ENCODE results near the gene SEL1L2. TPM values are rescaled to one million over a fixed set of nuclear protein-coding genes. Genes with fewer than 3 reads are reported as not detected.

The SEL1L2 gene
- total RNA-seq, 2 experiments from 2014 or later: not detected

DNA sequence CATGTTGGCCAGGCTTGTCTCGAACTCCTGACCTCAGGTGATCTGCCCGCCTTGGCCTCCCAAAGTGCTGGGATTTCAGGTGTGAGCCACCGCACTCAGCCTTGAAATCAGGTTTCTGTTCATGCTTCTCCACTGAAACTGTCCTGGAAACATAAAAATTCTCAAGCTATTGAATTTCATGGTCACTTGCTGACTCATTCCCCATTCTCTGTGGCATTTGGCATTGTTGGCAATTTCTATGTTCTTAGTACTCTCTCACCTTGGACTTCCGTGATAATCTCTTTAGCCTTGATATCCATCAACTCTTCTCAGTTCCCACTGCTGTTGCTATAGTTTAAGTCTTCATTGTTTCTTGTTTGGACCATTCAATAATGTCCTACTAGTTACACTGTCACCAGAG, 6.2 kb downstream of the SEL1L2 start:
- Mint-ChIP-seq H3K9me3 (peaks cover 2% of the 10 kb centered on the region), H3K4me1 (no peaks in the 10 kb centered on the region), H3K27ac (no peak overlapping the region), H3K27me3 (no peaks in the 10 kb centered on the region), H3K4me3 (no peak overlapping the region), H3K36me3 (ENCODE audit: low read depth) (no peaks in the 10 kb centered on the region)
- ChIA-PET CTCF (no interaction called here), POLR2A (no interaction called here)
- DNase-seq: no peak

- Mint-ChIP-seq H3K4me3 (no peak overlapping the region), H3K9me3 (peaks cover 5% of the 10 kb centered on the region), H3K36me3 (ENCODE audit: low read depth) (no peaks in the 10 kb centered on the region), H3K27me3 (no peaks in the 10 kb centered on the region), H3K4me1 (no peaks in the 10 kb centered on the region), H3K27ac (no peak overlapping the region)
- DNase-seq: no peak
- ChIA-PET POLR2A (no interaction called here), CTCF (no interaction called here)
These were observed 29.9 kb downstream of the SEL1L2 start for GRCh38 chr20:13960525-13960924.

DNA sequence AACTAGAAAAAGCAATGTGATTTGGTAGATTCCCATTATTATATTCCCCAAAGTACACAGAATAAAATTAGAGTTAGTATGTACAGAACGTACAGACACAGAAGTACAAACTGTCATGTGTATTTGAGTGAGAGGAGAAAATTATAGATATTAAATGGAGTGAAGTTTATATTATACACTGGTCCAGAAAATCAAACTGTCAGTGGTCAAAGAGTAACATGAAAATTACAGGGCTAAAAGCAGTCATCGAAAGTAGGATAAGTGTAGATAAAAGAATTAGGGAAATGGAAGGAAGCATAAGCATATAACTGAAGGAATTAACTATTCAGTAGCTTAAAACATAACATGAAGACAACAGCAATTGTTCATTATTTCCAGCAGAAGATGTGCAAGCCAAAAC, 30.3 kb downstream of the SEL1L2 start:
- DNase-seq: no peak
- Mint-ChIP-seq H3K4me3 (no peak overlapping the region), H3K27ac (no peak overlapping the region), H3K36me3 (ENCODE audit: low read depth) (no peaks in the 10 kb centered on the region), H3K27me3 (no peaks in the 10 kb centered on the region), H3K4me1 (no peaks in the 10 kb centered on the region), H3K9me3 (peaks cover 5% of the 10 kb centered on the region)
- ChIA-PET POLR2A (no interaction called here), CTCF (no interaction called here)

DNA sequence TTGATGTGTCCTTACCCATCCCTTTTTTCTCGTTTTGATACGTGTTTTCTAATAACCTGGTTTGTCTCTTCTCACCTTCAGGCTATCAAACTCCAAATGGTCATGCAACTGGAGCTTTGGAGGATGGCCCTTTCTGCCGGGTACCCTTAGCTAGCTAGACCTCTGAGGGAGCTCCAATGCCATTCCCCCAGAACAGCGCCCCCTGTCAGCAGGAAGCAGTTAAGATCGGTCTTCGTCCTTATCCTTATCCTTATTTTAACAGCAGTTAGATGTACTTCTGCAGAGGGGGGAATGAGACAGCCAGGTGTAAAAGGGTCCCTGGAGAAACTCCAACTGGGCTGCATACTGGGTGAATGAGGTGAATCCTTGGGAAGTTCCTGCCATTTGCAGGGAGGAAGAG, 37.2 kb downstream of the SEL1L2 start:
- no peak overlapping the region for H3K4me3 Mint-ChIP-seq
- no peak for DNase-seq
- CTCF ChIA-PET: no interaction called here
- no peak overlapping the region for H3K27ac Mint-ChIP-seq
- H3K36me3 Mint-ChIP-seq (ENCODE audit: low read depth): no peaks in the 10 kb centered on the region
- H3K27me3 Mint-ChIP-seq: no peaks in the 10 kb centered on the region
- no peaks in the 10 kb centered on the region for H3K4me1 Mint-ChIP-seq
- POLR2A ChIA-PET: no interaction called here
- H3K9me3 Mint-ChIP-seq: peaks cover 3% of the 10 kb centered on the region

- Mint-ChIP-seq H3K4me3 (no peak overlapping the region), H3K9me3 (peaks cover 3% of the 10 kb centered on the region), H3K4me1 (no peaks in the 10 kb centered on the region), H3K27me3 (no peaks in the 10 kb centered on the region), H3K36me3 (ENCODE audit: low read depth) (no peaks in the 10 kb centered on the region), H3K27ac (no peak overlapping the region)
- DNase-seq: no peak
- POLR2A ChIA-PET: no interaction called here
- CTCF ChIA-PET: no interaction called here
These were observed 42.7 kb downstream of the SEL1L2 start for GRCh38 chr20:13947719-13948118.

- H3K27me3 Mint-ChIP-seq: no peaks in the 10 kb centered on the region
- no peak overlapping the region for H3K27ac Mint-ChIP-seq
- CTCF ChIA-PET: no interaction called here
- DNase-seq: no peak
- no peaks in the 10 kb centered on the region for H3K9me3 Mint-ChIP-seq
- no peaks in the 10 kb centered on the region for H3K4me1 Mint-ChIP-seq
- H3K4me3 Mint-ChIP-seq: no peak overlapping the region
- H3K36me3 Mint-ChIP-seq (ENCODE audit: low read depth): no peaks in the 10 kb centered on the region
- POLR2A ChIA-PET: interaction anchor here (0.6 kb wide), 1 partner anchor 90 kb away, joined by 9 read pairs; no protein-coding TSS in a partner anchor
These were observed 49.4 kb downstream of the SEL1L2 start for GRCh38 chr20:13941031-13941430.

DNA sequence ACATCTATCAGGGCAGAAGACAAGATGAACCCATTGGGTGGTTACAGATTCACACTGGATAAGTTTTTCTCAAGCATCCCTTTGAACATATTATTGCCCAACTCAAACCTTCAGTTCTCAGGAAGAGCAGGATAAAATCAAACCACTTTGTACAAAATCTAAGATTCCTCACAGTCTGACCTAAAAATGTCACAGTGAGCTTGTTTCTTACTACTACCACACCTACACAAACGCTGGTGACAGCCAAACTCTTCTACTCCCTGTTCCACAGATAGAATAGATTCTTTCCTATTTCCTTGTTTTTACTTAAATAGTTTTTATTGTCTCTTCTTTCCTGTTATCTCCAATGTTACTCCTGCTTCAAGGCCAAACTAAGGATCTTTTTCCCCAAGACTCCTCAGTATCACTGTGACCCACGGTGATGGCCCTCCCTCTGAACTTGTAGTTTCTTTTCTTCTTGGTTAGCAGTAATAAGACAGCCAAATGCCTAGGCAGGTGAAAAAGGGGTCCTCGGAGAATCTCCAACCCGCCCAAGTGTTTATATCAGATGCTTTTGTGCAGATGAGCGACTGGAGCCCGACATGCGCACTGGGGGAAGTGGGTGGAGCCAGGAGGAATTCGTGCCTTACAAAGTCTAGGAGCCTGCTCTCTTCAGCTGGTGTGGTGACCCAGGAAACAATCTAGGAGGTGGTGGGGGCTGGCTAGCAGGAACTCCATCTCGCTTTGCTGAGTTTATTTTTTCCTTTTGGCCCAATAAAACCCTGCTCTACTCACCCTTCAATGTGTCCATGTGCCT, 53.4 kb downstream of the SEL1L2 start:
- H3K27me3 Mint-ChIP-seq: no peaks in the 10 kb centered on the region
- POLR2A ChIA-PET: no interaction called here
- DNase-seq: no peak
- H3K4me3 Mint-ChIP-seq: no peak overlapping the region
- H3K27ac Mint-ChIP-seq: no peak overlapping the region
- H3K9me3 Mint-ChIP-seq: no peaks in the 10 kb centered on the region
- no peaks in the 10 kb centered on the region for H3K36me3 Mint-ChIP-seq (ENCODE audit: low read depth)
- CTCF ChIA-PET: no interaction called here
- H3K4me1 Mint-ChIP-seq: no peaks in the 10 kb centered on the region

GRCh38 chr20:13934992-13935894, 55.2 kb downstream of the SEL1L2 start:
- Mint-ChIP-seq H3K9me3 (no peaks in the 10 kb centered on the region), H3K4me3 (no peak overlapping the region), H3K27me3 (no peaks in the 10 kb centered on the region), H3K4me1 (no peaks in the 10 kb centered on the region), H3K36me3 (ENCODE audit: low read depth) (no peaks in the 10 kb centered on the region), H3K27ac (no peak overlapping the region)
- DNase-seq: no peak
- ChIA-PET POLR2A (no interaction called here), CTCF (no interaction called here)

DNA sequence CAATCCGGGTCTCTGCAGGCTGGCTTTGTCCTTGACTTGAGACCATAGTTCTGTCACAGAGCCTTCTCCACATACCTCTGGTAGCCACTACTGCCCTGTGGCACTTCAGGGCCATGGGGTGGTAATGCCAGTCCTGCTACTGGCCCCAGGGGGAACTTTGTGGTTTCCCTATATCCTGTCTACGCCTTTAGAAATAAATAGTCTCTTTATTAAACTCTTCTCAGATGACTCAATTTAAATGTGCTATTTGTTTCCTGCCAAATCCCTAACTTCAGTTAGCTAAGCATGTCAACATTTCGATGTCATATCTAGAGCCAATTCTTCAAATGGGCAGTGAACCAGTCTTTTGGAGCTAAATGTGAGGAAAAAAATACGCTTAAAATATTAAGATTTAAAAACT, 60.1 kb downstream of the SEL1L2 start:
- H3K4me3 Mint-ChIP-seq: no peak overlapping the region
- ChIA-PET POLR2A (no interaction called here), CTCF (no interaction called here)

GRCh38 chr20:13929836-13930235, 60.6 kb downstream of the SEL1L2 start:
- H3K36me3 Mint-ChIP-seq (ENCODE audit: low read depth): no peaks in the 10 kb centered on the region
- no peaks in the 10 kb centered on the region for H3K27me3 Mint-ChIP-seq
- H3K4me1 Mint-ChIP-seq: no peaks in the 10 kb centered on the region
- no peak for DNase-seq
- no peak overlapping the region for H3K4me3 Mint-ChIP-seq
- H3K9me3 Mint-ChIP-seq: no peaks in the 10 kb centered on the region
- ChIA-PET POLR2A (no interaction called here), CTCF (no interaction called here)
- H3K27ac Mint-ChIP-seq: no peak overlapping the region

More for the DNA sequence above, 60.1 kb downstream of the SEL1L2 start:
- H3K27ac Mint-ChIP-seq: no peak overlapping the region
- no peak for DNase-seq
- no peaks in the 10 kb centered on the region for H3K27me3 Mint-ChIP-seq
- H3K9me3 Mint-ChIP-seq: no peaks in the 10 kb centered on the region
- H3K36me3 Mint-ChIP-seq (ENCODE audit: low read depth): no peaks in the 10 kb centered on the region
- no peaks in the 10 kb centered on the region for H3K4me1 Mint-ChIP-seq

GRCh38 chr20:13928901-13929300, 61.5 kb downstream of the SEL1L2 start:
- H3K9me3 Mint-ChIP-seq: no peaks in the 10 kb centered on the region
- no peak overlapping the region for H3K4me3 Mint-ChIP-seq
- ChIA-PET POLR2A (no interaction called here), CTCF (no interaction called here)
- H3K27me3 Mint-ChIP-seq: no peaks in the 10 kb centered on the region
- no peaks in the 10 kb centered on the region for H3K36me3 Mint-ChIP-seq (ENCODE audit: low read depth)
- H3K27ac Mint-ChIP-seq: no peak overlapping the region
- H3K4me1 Mint-ChIP-seq: no peaks in the 10 kb centered on the region
- DNase-seq: no peak

GRCh38 chr20:13927171-13927570, 63.2 kb downstream of the SEL1L2 start:
- no peak for DNase-seq
- Mint-ChIP-seq H3K4me3 (no peak overlapping the region), H3K4me1 (no peaks in the 10 kb centered on the region), H3K27me3 (no peaks in the 10 kb centered on the region), H3K9me3 (no peaks in the 10 kb centered on the region), H3K27ac (no peak overlapping the region), H3K36me3 (ENCODE audit: low read depth) (no peaks in the 10 kb centered on the region)
- CTCF ChIA-PET: no interaction called here
- POLR2A ChIA-PET: no interaction called here

DNA sequence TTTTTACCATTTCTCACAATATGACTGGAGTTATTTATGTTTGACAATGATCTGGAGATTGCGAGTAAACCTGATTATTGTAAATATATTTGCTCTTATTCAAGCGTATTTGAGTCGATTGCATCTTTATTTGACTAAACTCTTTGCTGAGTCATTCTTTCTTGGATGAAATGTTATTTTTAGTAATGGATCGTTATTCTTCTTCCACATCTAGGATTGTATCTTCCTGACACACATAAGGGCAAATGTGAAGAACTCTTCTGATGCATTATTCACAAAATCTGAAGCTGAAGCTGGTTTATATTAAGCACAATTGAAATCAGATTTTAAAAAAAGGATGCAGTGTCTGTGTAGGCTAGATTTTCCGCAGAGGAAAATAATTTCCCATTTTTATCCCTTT, 68.2 kb downstream of the SEL1L2 start:
- no peak overlapping the region for H3K4me3 Mint-ChIP-seq
- CTCF ChIA-PET: interaction anchor here (0.8 kb wide), 1 partner anchor 8 kb away, joined by 3 read pairs; no protein-coding TSS in a partner anchor
- POLR2A ChIA-PET: no interaction called here
- no peak for DNase-seq
- no peaks in the 10 kb centered on the region for H3K4me1 Mint-ChIP-seq
- H3K36me3 Mint-ChIP-seq (ENCODE audit: low read depth): no peaks in the 10 kb centered on the region
- H3K27ac Mint-ChIP-seq: no peak overlapping the region
- H3K27me3 Mint-ChIP-seq: no peaks in the 10 kb centered on the region
- no peaks in the 10 kb centered on the region for H3K9me3 Mint-ChIP-seq

Measured in activated CD4-positive, alpha-beta T cell treated with anti-CD3 and anti-CD28 coated beads, Interleukin-2, amount 10 ng/mL, durations not matched to agents 7 days and 5 days (primary cell).